Natural killer cell (primary cell): ENCODE results near the gene ARIH1. TPM values are rescaled to one million over a fixed set of nuclear protein-coding genes. Genes with fewer than 3 reads are reported as not detected.
"Not testable (repeated sequence)": the region's sequence is repeated elsewhere in the genome, so short reads cannot be mapped to it uniquely, and the experiment has no call there.

ENCODE experiments used
- ATAC-seq, 3 donors: fragments of 150-1000 bp in 2 of 3; fragments of 200-7000 bp in 1 of 3; cut with Tn5 transposase; 1 replicate in 1 of 3; 2 replicates in 2 of 3; pipeline ENCODE4 v1.10.0; 2021; ENCODE audit warnings: mild to moderate bottlenecking in 2 of 3, moderate library complexity in 2 of 3
- DNase-seq, 2 donors: peaks; one replicate each; pipeline versions ENCODE4 v3.0.0 to v3.0.0-alpha.2; 2013 to 2021; ENCODE audit warnings: mixed read lengths in 1 of 2
- H3K27ac ChIP-seq: one replicate; pipeline ENCODE4 v1.5.1; 2013; ENCODE audit warnings: mild to moderate bottlenecking, low read length
- H3K27me3 ChIP-seq: one replicate; pipeline ENCODE4 v1.6.1; 2013; ENCODE audit warnings: low read length; ENCODE audit not compliant: control insufficient read depth, insufficient read depth
- H3K36me3 ChIP-seq: one replicate; pipeline ENCODE4 v1.6.1; 2013; ENCODE audit warnings: low read length; ENCODE audit not compliant: control insufficient read depth, insufficient read depth
- H3K4me1 ChIP-seq: one replicate; pipeline ENCODE4 v1.6.1; 2013; ENCODE audit warnings: low read length; ENCODE audit not compliant: control insufficient read depth, insufficient read depth
- H3K4me3 ChIP-seq: one replicate; pipeline ENCODE4 v1.5.1; 2013; ENCODE audit warnings: low read length
- H3K9me3 ChIP-seq: one replicate; pipeline ENCODE4 v1.6.1; 2013; ENCODE audit warnings: low read length; ENCODE audit not compliant: control insufficient read depth, insufficient read depth
- H3K27ac Mint-ChIP-seq, 2 donors: one replicate each; pipeline ENCODE4 v1.8.0; 2022; ENCODE audit warnings: mild to moderate bottlenecking in 2 of 2, mixed read lengths in 2 of 2, moderate library complexity in 1 of 2
- H3K27me3 Mint-ChIP-seq, 2 donors: one replicate each; pipeline ENCODE4 v1.8.0; 2022; ENCODE audit warnings: low read depth in 2 of 2, mixed read lengths in 2 of 2
- H3K36me3 Mint-ChIP-seq: one replicate; pipeline ENCODE4 v1.8.0; 2022; ENCODE audit warnings: mixed read lengths
- H3K4me1 Mint-ChIP-seq, 2 donors: one replicate each; pipeline ENCODE4 v1.8.0; 2022; ENCODE audit warnings: mixed read lengths in 2 of 2
- H3K4me3 Mint-ChIP-seq: one replicate; pipeline ENCODE4 v1.8.0; 2022; ENCODE audit warnings: mild to moderate bottlenecking, moderate library complexity, mixed read lengths
- H3K9me3 Mint-ChIP-seq, 2 donors: one replicate each; pipeline ENCODE4 v1.8.0; 2022; ENCODE audit warnings: mixed read lengths in 2 of 2
- WGBS: methylation state at CpG from one replicate; pipeline ENCODE4 v1.1.7; 2013; ENCODE audit warnings: missing lambda C conversion rate; ENCODE audit not compliant: insufficient coverage; 5-methylcytosine and 5-hydroxymethylcytosine counted together
- intact Hi-C: fragments of 100-400 bp; cut with micrococcal nuclease; formaldehyde crosslinking; loops from one replicate; pipeline ENCODE4 v1.14.2; 2022
- total RNA-seq, 4 donors: library from RNA; stranded (reverse); fragments of 120-200 nt in 1 of 4; gene quantifications; one replicate each; pipeline versions ENCODE4 v1.2.3 to v1.2.4, GENCODE V29; 2013 to 2022
- TF ChIP-seq, protein P1 (sequence below): fragments of 200-600 bp; IDR thresholded peaks from one replicate; pipeline ENCODE4 v1.8.0; 2022; ENCODE audit warnings: antibody characterized with exemption

The ARIH1 gene, protein sequence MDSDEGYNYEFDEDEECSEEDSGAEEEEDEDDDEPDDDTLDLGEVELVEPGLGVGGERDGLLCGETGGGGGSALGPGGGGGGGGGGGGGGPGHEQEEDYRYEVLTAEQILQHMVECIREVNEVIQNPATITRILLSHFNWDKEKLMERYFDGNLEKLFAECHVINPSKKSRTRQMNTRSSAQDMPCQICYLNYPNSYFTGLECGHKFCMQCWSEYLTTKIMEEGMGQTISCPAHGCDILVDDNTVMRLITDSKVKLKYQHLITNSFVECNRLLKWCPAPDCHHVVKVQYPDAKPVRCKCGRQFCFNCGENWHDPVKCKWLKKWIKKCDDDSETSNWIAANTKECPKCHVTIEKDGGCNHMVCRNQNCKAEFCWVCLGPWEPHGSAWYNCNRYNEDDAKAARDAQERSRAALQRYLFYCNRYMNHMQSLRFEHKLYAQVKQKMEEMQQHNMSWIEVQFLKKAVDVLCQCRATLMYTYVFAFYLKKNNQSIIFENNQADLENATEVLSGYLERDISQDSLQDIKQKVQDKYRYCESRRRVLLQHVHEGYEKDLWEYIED
- 100 to 1,000 TPM; 193 to 212 (median 212) TPM for total RNA-seq
- 113 TPM for total RNA-seq (2013)

DNA sequence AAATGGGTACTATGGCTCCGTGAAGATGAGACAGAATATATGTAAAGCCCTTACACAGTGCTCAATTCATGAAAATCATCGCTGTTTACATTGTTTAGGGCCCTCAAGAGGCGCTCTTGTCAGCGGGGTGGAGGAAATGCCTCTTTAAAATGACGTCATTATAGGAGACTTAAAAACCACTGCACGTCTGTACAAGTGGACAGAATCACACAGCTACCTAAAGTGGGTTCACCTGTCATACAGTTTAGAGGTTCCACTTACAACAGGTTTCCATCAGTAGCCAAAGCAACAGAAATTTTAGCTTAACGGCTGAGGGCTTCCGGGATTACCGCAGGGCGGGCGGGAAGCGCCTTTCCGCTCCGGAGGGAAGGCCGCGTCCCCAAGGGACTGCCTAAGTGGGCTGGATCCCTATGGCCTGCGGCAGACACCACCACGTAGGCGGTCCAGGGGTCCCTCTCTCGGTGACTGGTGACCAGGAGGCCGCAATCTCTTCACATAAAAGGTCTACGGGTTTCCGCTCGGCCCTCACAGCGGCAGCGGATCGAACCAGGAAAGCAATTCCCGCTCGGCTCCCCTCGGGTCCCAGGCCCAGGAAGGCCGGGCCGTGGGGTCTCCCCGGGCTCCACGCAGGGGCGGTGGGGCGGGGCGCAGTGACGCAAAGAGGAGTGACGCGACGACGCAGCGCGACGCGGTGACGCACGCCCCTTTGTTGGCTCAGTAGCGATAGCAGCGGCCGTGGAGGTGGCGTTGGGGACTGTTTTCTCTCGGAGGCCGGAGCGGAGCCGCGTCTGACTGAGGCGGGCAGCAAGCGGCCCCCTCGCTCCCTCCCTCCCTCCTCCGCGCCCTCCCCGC, at the start of gene ARIH1:
Gene ARIH1, plus strand, starts transcription at position 717 of the 852 bp plus-strand sequence. CDS start 310 bp downstream, outside the sequence.
- Mint-ChIP-seq H3K9me3 (no peaks in the 10 kb centered on the region), H3K27me3 (no peaks in the 10 kb centered on the region), H3K27ac (peak within 1 kb of the TSS; percentile 89 to 92), H3K36me3 (no peaks in the 10 kb centered on the region), H3K4me3 (peak within 1 kb of the TSS; percentile 92), H3K4me1 (peaks cover 39% of the 10 kb centered on the region in 2 donors)
- peak within 1 kb of the TSS; percentile 88 for H3K4me3 ChIP-seq
- H3K27me3 ChIP-seq = no peaks in the 10 kb centered on the region
- H3K27ac ChIP-seq = peak within 1 kb of the TSS; percentile 97
- TF ChIP-seq, protein P1, sequence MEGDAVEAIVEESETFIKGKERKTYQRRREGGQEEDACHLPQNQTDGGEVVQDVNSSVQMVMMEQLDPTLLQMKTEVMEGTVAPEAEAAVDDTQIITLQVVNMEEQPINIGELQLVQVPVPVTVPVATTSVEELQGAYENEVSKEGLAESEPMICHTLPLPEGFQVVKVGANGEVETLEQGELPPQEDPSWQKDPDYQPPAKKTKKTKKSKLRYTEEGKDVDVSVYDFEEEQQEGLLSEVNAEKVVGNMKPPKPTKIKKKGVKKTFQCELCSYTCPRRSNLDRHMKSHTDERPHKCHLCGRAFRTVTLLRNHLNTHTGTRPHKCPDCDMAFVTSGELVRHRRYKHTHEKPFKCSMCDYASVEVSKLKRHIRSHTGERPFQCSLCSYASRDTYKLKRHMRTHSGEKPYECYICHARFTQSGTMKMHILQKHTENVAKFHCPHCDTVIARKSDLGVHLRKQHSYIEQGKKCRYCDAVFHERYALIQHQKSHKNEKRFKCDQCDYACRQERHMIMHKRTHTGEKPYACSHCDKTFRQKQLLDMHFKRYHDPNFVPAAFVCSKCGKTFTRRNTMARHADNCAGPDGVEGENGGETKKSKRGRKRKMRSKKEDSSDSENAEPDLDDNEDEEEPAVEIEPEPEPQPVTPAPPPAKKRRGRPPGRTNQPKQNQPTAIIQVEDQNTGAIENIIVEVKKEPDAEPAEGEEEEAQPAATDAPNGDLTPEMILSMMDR = peak; percentile 18
- peaks cover 24% of the 10 kb centered on the region for H3K4me1 ChIP-seq
- WGBS = under 1% methylated on average over 63 of the region's 63 CpGs
- H3K36me3 ChIP-seq = peaks cover 10% of the 10 kb centered on the region
- intact Hi-C loops = loop anchor here (1.0 to 10.0 kb wide), 7 partner anchors 12 to 311 kb away; partner anchors contain the start of genes ADPGK, BBS4, HEXA and HIGD2B
- H3K9me3 ChIP-seq = no peaks in the 10 kb centered on the region
- ATAC-seq = peak; percentile 76 to 92 (median 82)
- DNase-seq = peak; percentile 98 to 99

DNA sequence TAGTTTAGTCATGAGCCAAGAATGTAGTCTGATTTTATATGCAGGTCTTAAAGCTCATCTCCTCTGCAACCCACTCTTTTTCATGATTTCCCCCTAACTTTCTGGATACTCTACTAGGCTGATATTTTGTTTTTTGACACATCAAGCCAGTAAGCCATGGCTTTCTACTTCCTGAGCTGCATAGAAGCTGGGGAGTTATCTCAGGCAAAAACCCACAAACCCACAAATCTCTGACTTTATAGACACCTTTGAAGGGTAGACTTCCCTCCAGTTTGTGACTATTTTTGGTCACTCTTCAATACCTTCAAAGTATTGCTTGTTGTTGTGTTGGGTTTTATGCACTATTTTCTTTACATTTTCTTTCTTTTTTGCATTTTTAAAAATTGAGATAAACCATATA, 47.4 kb upstream of the ARIH1 start:
- TF ChIP-seq, protein P1 = no peak
- H3K36me3 ChIP-seq = no peaks in the 10 kb centered on the region
- H3K4me1 ChIP-seq = no peaks in the 10 kb centered on the region
- intact Hi-C loops = no loop called here
- ATAC-seq (no peak), DNase-seq (no peak)
- peaks cover 17 to 21% of the 10 kb centered on the region in 2 donors for H3K27me3 Mint-ChIP-seq
- no peak overlapping the region for H3K4me3 Mint-ChIP-seq
- no peak overlapping the region for H3K4me3 ChIP-seq
- no peak overlapping the region for H3K27ac ChIP-seq
- peaks cover 0 to 4% of the 10 kb centered on the region in 2 donors for H3K4me1 Mint-ChIP-seq
- peaks cover 2 to 3% of the 10 kb centered on the region in 2 donors for H3K9me3 Mint-ChIP-seq
- H3K9me3 ChIP-seq = no peaks in the 10 kb centered on the region
- H3K36me3 Mint-ChIP-seq = no peaks in the 10 kb centered on the region
- no peaks in the 10 kb centered on the region for H3K27me3 ChIP-seq
- H3K27ac Mint-ChIP-seq = no peak overlapping the region

DNA sequence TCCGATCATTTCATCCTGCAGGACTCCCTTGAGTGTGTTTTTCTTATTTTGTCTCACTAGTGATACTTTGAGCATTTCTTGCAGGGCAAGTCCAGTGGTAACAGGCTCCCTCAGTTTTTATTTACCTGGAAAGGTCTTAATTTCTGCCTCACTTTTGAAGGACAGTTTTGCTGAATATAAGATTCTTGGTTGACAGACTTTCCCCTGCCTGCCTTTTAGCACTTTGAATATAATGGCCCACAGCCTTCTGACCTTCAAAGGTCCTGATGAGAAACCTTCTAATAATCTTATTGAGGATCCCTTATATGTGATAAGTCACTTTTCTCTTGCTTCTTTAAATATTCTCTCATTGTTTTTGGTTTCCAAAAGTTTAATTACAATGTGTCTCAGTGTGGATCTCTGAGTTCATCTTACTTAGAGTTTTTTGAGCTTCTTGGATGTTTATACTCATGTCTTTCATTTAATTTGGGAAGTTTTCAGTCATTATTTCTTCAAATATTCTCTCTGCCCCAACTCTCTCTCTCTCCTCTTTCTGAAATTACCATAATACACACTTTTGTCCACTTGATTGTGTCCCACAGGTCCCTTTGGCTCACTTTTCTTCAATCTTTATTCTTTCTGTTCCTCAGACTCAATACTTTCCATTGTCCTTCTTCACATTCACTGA, 36.3 kb upstream of the ARIH1 start:
- no peak overlapping the region for H3K4me3 ChIP-seq
- TF ChIP-seq, protein P1 = no peak
- no peaks in the 10 kb centered on the region for H3K4me1 ChIP-seq
- peaks cover 16 to 59% of the 10 kb centered on the region in 2 donors for H3K27me3 Mint-ChIP-seq
- intact Hi-C loops = no loop called here
- peaks cover 0 to 8% of the 10 kb centered on the region in 2 donors for H3K4me1 Mint-ChIP-seq
- ATAC-seq (no peak), DNase-seq (no peak)
- peaks cover 6 to 8% of the 10 kb centered on the region in 2 donors for H3K9me3 Mint-ChIP-seq
- H3K27ac Mint-ChIP-seq = no peak overlapping the region
- H3K9me3 ChIP-seq = peaks cover 8% of the 10 kb centered on the region
- no peaks in the 10 kb centered on the region for H3K36me3 ChIP-seq
- WGBS = 92% methylated on average over 1 of the region's 1 CpG
- no peak overlapping the region for H3K4me3 Mint-ChIP-seq
- no peak overlapping the region for H3K27ac ChIP-seq
- H3K36me3 Mint-ChIP-seq = peaks cover 21% of the 10 kb centered on the region
- peaks cover 13% of the 10 kb centered on the region for H3K27me3 ChIP-seq

DNA sequence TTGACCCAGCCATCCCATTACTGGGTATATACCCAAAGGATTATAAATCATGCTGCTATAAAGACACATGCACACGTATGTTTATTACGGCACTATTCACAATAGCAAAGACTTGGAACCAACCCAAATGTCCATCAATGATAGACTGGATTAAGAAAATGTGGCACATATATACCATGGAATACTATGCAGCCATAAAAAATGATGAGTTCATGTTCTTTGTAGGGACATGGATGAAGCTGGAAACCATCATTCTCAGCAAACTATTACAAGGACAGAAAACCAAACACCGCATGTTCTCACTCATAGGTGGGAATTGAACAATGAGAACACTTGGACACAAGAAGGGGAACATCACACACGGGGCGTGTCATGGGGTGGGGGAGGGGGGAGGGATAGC, 31.3 kb upstream of the ARIH1 start:
- H3K27ac ChIP-seq, H3K9me3 ChIP-seq, H3K36me3 Mint-ChIP-seq, H3K4me1 ChIP-seq, H3K4me3 ChIP-seq, H3K4me3 Mint-ChIP-seq, H3K9me3 Mint-ChIP-seq, H3K4me1 Mint-ChIP-seq, DNase-seq, ATAC-seq, H3K27me3 ChIP-seq, intact Hi-C loops, H3K27ac Mint-ChIP-seq, H3K36me3 ChIP-seq: not testable (repeated sequence)
- H3K27me3 Mint-ChIP-seq = peaks cover 6 to 43% of the 10 kb centered on the region in 2 donors
- 96% methylated on average over 3 of the region's 5 CpGs for WGBS
